ENCODE measurements around the gene ARHGAP33. TPM values are rescaled to one million over a fixed set of nuclear protein-coding genes. Genes with fewer than 3 reads are reported as not detected.

Gene ARHGAP33
- total and polyA plus RNA-seq, 2 of the 8 experiments (the other 6 are each of a cell fraction or from before 2014, with no cell fraction given): 6.5 to 25.2 TPM

DNA sequence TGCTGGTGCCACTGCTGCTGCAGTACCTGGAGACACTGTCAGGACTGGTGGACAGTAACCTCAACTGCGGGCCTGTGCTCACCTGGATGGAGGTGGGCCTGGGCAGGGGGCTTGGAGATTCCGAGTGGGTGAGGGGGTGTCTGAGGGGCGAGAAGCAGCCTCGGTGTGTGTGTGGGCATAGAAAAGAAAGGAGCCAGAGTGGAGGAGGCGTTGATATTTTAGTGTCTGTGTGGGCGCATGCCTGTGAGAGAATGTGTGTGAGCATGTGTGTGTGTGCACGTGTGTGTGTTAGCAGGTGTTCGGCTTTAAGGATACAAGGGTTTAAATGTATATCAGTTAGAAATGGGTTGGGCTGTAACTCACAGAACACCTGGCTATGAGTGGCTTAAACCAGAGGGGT, 3.7 kb downstream of the ARHGAP33 start:
- H3K56ac ChIP-seq (replicated peaks; ENCODE audit: insufficient read length, low read depth, low read length): no peak overlapping the region
- POLR2A ChIA-PET (ENCODE audit: partially characterized antibody): interaction anchor here (0.7 to 1.7 kb wide), 2 partner anchors 13 to 19 kb away, joined by 3 to 4 read pairs; no protein-coding TSS in a partner anchor
- CTCF ChIA-PET (ENCODE audit: partially characterized antibody): interaction anchor here (1.0 to 1.1 kb wide), 2 partner anchors 18 to 152 kb away, joined by 3 to 4 read pairs; no protein-coding TSS in a partner anchor
- H3K4ac ChIP-seq (replicated peaks; ENCODE audit: insufficient read length, low read depth, low read length): no peak overlapping the region
- no peak overlapping the region for H3K4me3 ChIP-seq (ENCODE audit: extremely low read depth in 1 of 4, insufficient read depth in 2 of 4, low read depth in 3 of 4, low read length in 4 of 4)
- H3K9ac ChIP-seq (replicated peaks in 1 of 4; ENCODE audit: extremely low read depth in 1 of 4, low read depth in 3 of 4, low read length in 3 of 4): no peak overlapping the region
- H2BK5ac ChIP-seq (ENCODE audit: low read depth, low read length): no peak overlapping the region
- H3K36me3 ChIP-seq (ENCODE audit: control insufficient read depth in 2 of 4, insufficient read depth in 4 of 4, low read length in 3 of 4): no peaks in the 10 kb centered on the region
- H2AK5ac ChIP-seq (ENCODE audit: low read depth, low read length): no peak overlapping the region
- H3K79me1 ChIP-seq (ENCODE audit: low read depth, low read length): no peaks in the 10 kb centered on the region; the same call in 1 of the 2 replicates
- TF ChIP-seq SP4 (IDR thresholded peaks at IDR 0.05; ENCODE audit: low read length): no peak
- no peak for TF ChIP-seq HDAC2 (IDR thresholded peaks at IDR 0.05; ENCODE audit: borderline replicate concordance in 1 of 2, low read depth in 2 of 2, low read length in 2 of 2)
- TF ChIP-seq KDM1A (IDR thresholded peaks at IDR 0.05; ENCODE audit: borderline replicate concordance, low read length): no peak
- TF ChIP-seq RBBP5 (IDR thresholded peaks at IDR 0.05; ENCODE audit: borderline replicate concordance, low read depth, low read length): no peak
- TF ChIP-seq TEAD4 (IDR thresholded peaks at IDR 0.05; ENCODE audit: low read depth, low read length): no peak
- no peak for TF ChIP-seq HDAC6 (IDR thresholded peaks at IDR 0.05; ENCODE audit: low read depth, low read length)
- no peak overlapping the region for H2BK15ac ChIP-seq (ENCODE audit: low read length)
- no peak overlapping the region for H3K18ac ChIP-seq (ENCODE audit: extremely low read depth, low read length)
- no peak overlapping the region for H2AFZ ChIP-seq (ENCODE audit: low read length)
- H4K20me1 ChIP-seq (replicated peaks in 1 of 2; ENCODE audit: control insufficient read depth in 1 of 2, insufficient read depth in 2 of 2, low read length in 2 of 2): peaks cover 0 to 8% of the 10 kb centered on the region in 2 experiments
- no peak overlapping the region for H3K23ac ChIP-seq (ENCODE audit: insufficient read length)
- FAIRE-seq: no peak
- H3K27ac ChIP-seq (ENCODE audit: low read depth, low read length): no peak overlapping the region
- DNase-seq (ENCODE audit: low read depth in 1 of 2, low spot score in 2 of 2): no peak
- H2BK12ac ChIP-seq (ENCODE audit: low read depth, low read length): no peak overlapping the region
- H3K4me1 ChIP-seq (replicated peaks in 1 of 4; ENCODE audit: control insufficient read depth in 3 of 4, insufficient read depth in 4 of 4, low read length in 3 of 4): peaks cover 0 to 31% (median 20%) of the 10 kb centered on the region in 4 experiments; a peak in 6 of 7 replicates
- WGBS, 2 experiments (ENCODE audit: extremely low coverage in 1 of 2, insufficient coverage in 1 of 2, insufficient read length in 1 of 2, insufficient replicate concordance in 2 of 2, low coverage in 1 of 2, low lambda C conversion rate in 2 of 2, missing lambda C conversion rate in 1 of 2): 89% methylated on average over 8 of the region's 8 CpGs; no CpG with 5 or more reads in 1 of the 2 experiments
- no peak overlapping the region for H2BK20ac ChIP-seq (ENCODE audit: low read length)
- H3K14ac ChIP-seq (ENCODE audit: insufficient read length): no peak overlapping the region
- H4K91ac ChIP-seq (replicated peaks; ENCODE audit: insufficient read length, low read length): no peak overlapping the region
- H3K27me3 ChIP-seq (replicated peaks in 1 of 4; ENCODE audit: control insufficient read depth in 3 of 4, extremely low read depth in 1 of 4, insufficient read depth in 3 of 4, low read length in 3 of 4): peaks cover 0 to 9% (median 7%) of the 10 kb centered on the region in 4 experiments; a peak in 3 of 7 replicates
- H2BK120ac ChIP-seq (replicated peaks; ENCODE audit: low read depth, low read length): no peak overlapping the region
- no peaks in the 10 kb centered on the region for H3K79me2 ChIP-seq (ENCODE audit: control insufficient read depth in 1 of 2, insufficient read depth in 2 of 2, low read length in 2 of 2)
- no peak overlapping the region for H4K5ac ChIP-seq (ENCODE audit: insufficient read length, low read depth, low read length)
- no peak overlapping the region for H4K8ac ChIP-seq (ENCODE audit: extremely low read depth, insufficient read depth, low read length)
- no peak overlapping the region for H3K4me2 ChIP-seq (ENCODE audit: insufficient read depth in 1 of 2, low read depth in 2 of 2, low read length in 2 of 2)
- H3K9me3 ChIP-seq (ENCODE audit: insufficient read depth in 2 of 2, low read depth in 1 of 2, low read length in 1 of 2): no peaks in the 10 kb centered on the region
- peaks cover 6% of the 10 kb centered on the region for H3K23me2 ChIP-seq (ENCODE audit: low read depth, low read length)
